Endothelial cell of umbilical vein (primary cell): ENCODE results near the gene LIPH. TPM values are rescaled to one million over a fixed set of nuclear protein-coding genes. Genes with fewer than 3 reads are reported as not detected.

Source experiments
- BruUV-seq: library from RNA; stranded (reverse); fragments of 400-500 nt; replicated peaks from 2 replicates; lab custom pipeline; 2021; lab: Mats Ljungman, UMichigan
- CTCF ChIA-PET: fragments of 300-600, 350-600 bp; sonication (Branson Sonifier 250); formaldehyde crosslinking; loops from one replicate; lab custom pipeline; 2021; ENCODE audit warnings: antibody characterized with exemption, inconsistent platforms; lab: Charles Lee
- POLR2A ChIA-PET: fragments of 300-600, 350-600 bp; sonication (Branson Sonifier 250); formaldehyde crosslinking; loops from one replicate; lab custom pipeline; 2021; ENCODE audit warnings: antibody characterized with exemption, inconsistent platforms; lab: Charles Lee
- DNase-seq: peaks from one replicate; pipeline ENCODE4 v3.0.0-alpha.2; 2011; ENCODE audit warnings: low read depth, low spot score
- FAIRE-seq: peaks from 2 replicates; lab custom pipeline; 2011; peaks lifted over from hg19 to GRCh38; lab: Jason Lieb, UNC
- H2AFZ ChIP-seq: 2 replicates; pipeline ENCODE4 v1.6.0; 2012; ENCODE audit warnings: low read depth, low read length, control low read depth, inconsistent platforms
- H3K27ac ChIP-seq: 2 replicates; pipeline ENCODE4 v1.5.1; 2011; ENCODE audit warnings: low read depth, mild to moderate bottlenecking, control low read depth, low read length, moderate library complexity; ENCODE audit not compliant: insufficient read depth
- H3K27me3 ChIP-seq, 2 experiments: 2 replicates each; pipeline versions ENCODE4 v1.6.0 to v1.6.1; 2011; ENCODE audit warnings: low read length in 2 of 2, mixed read lengths in 1 of 2; ENCODE audit not compliant: control insufficient read depth in 2 of 2, insufficient read depth in 2 of 2
- H3K36me3 ChIP-seq, 2 experiments: 2 replicates in 1 of 2; 3 replicates in 1 of 2; pipeline ENCODE4 v1.5.1; 2011; ENCODE audit warnings: low read length in 2 of 2, mild to moderate bottlenecking in 1 of 2, moderate library complexity in 1 of 2; ENCODE audit not compliant: control insufficient read depth in 2 of 2, insufficient read depth in 2 of 2; ENCODE audit errors: extremely low read depth in 1 of 2
- H3K4me1 ChIP-seq: 3 replicates; pipeline ENCODE4 v1.5.1; 2011; ENCODE audit warnings: mild to moderate bottlenecking, low read length; ENCODE audit not compliant: control insufficient read depth, insufficient read depth; ENCODE audit errors: extremely low read depth
- H3K4me2 ChIP-seq: 2 replicates; pipeline ENCODE4 v1.6.1; 2011; ENCODE audit warnings: low read length, control low read depth, mixed read lengths; ENCODE audit not compliant: insufficient read depth
- H3K4me3 ChIP-seq, 3 experiments: fragments of 200-600 bp in 1 of 3; sonication (generic), shearing (Covaris generic) in 1 of 3; replicated peaks in 1 of 3; 2 replicates each; pipeline ENCODE4 v1.5.1; 2011 to 2016; ENCODE audit warnings: control low read depth in 3 of 3, low read length in 3 of 3, mild to moderate bottlenecking in 2 of 3, inconsistent platforms in 1 of 3, low read depth in 1 of 3, moderate library complexity in 1 of 3; ENCODE audit not compliant: insufficient read depth in 1 of 3
- H3K79me2 ChIP-seq: 2 replicates; pipeline ENCODE4 v1.6.0; 2012; ENCODE audit warnings: low read length, inconsistent platforms; ENCODE audit not compliant: control insufficient read depth, insufficient read depth
- H3K9ac ChIP-seq: replicated peaks from 2 replicates; pipeline ENCODE3; 2011; ENCODE audit warnings: low read length, control low read depth; ENCODE audit not compliant: insufficient read depth; ENCODE audit errors: extremely low read depth
- H3K9me1 ChIP-seq: replicated peaks from 3 replicates; pipeline ENCODE4 v1.6.0; 2011; ENCODE audit warnings: mild to moderate bottlenecking, low read length; ENCODE audit not compliant: control insufficient read depth, insufficient read depth; ENCODE audit errors: extremely low read depth
- H3K9me3 ChIP-seq: replicated peaks from 2 replicates; pipeline ENCODE4 v1.5.1; 2012; ENCODE audit warnings: low read length, inconsistent platforms; ENCODE audit not compliant: control insufficient read depth, insufficient read depth
- H4K20me1 ChIP-seq: replicated peaks from 2 replicates; pipeline ENCODE3; 2011; ENCODE audit warnings: mild to moderate bottlenecking, low read length; ENCODE audit not compliant: control insufficient read depth, insufficient read depth; ENCODE audit errors: extremely low read depth
- CTCF ChIP-seq, 2 donors: IDR thresholded peaks; 1 replicate in 1 of 2; 2 replicates in 1 of 2; pipeline ENCODE4 v1.5.1; 2011; ENCODE audit warnings: low read length in 2 of 2, mild to moderate bottlenecking in 2 of 2, moderate library complexity in 2 of 2, control low read depth in 1 of 2, inconsistent platforms in 1 of 2, low read depth in 1 of 2; ENCODE audit not compliant: insufficient read depth in 1 of 2; ENCODE audit errors: extremely low read depth in 1 of 2
- EZH2 ChIP-seq: IDR thresholded peaks from 2 replicates; pipeline ENCODE4 v1.6.1; 2012; ENCODE audit warnings: borderline replicate concordance, low read depth, mild to moderate bottlenecking, moderate library complexity, low read length, inconsistent platforms; ENCODE audit not compliant: severe bottlenecking
- FOS ChIP-seq: IDR thresholded peaks from 2 replicates; pipeline ENCODE4 v1.6.1; 2011; ENCODE audit warnings: mild to moderate bottlenecking, low read length, moderate library complexity, borderline replicate concordance; ENCODE audit not compliant: insufficient read depth
- GATA2 ChIP-seq: IDR thresholded peaks from 2 replicates; pipeline ENCODE4 v1.7.0; 2011; ENCODE audit warnings: low read depth, mild to moderate bottlenecking, moderate library complexity, mixed read lengths, low read length; ENCODE audit not compliant: insufficient read length, insufficient read depth
- JUN ChIP-seq: IDR thresholded peaks from 2 replicates; pipeline ENCODE4 v1.6.1; 2011; ENCODE audit warnings: borderline replicate concordance, low read depth; ENCODE audit not compliant: insufficient read length, insufficient read depth
- MAX ChIP-seq: IDR thresholded peaks from 2 replicates; pipeline ENCODE4 v1.6.1; 2011; ENCODE audit not compliant: insufficient read depth, insufficient read length
- MYC ChIP-seq: IDR thresholded peaks from one replicate; pipeline ENCODE4 v1.6.1; 2011; ENCODE audit warnings: mild to moderate bottlenecking, low read depth, low read length
- POLR2A ChIP-seq: IDR thresholded peaks from 2 replicates; pipeline ENCODE4 v1.6.1; 2012; ENCODE audit warnings: low read depth, mild to moderate bottlenecking, control low read depth, low read length
- POLR2AphosphoS5 ChIP-seq: IDR thresholded peaks from 2 replicates; pipeline ENCODE4 v1.6.1; 2012; ENCODE audit warnings: low read depth, mild to moderate bottlenecking, control low read depth, low read length, moderate library complexity; ENCODE audit not compliant: insufficient read depth
- dilution Hi-C: fragments of 300-500 bp; cut with MboI; formaldehyde crosslinking; loops from one replicate; pipeline ENCODE4 v1.15.0; 2019; ENCODE audit warnings: low sequenced_read_pairs; ENCODE audit not compliant: extremely low pct_ligation_motif_present
- intact Hi-C: fragments of 100-400 bp; cut with micrococcal nuclease; formaldehyde crosslinking; loops from one replicate; pipeline ENCODE4 v1.10.0; 2022
- polyA plus RNA-seq, 4 experiments: library from polyadenylated mRNA; depleted of rRNA in 3 of 4; stranded (reverse) in 3 of 4; unstranded in 1 of 4; fragments of >200 nt; gene quantifications; 2 replicates each; pipeline versions ENCODE4 v1.2.1 to v1.2.3, GENCODE V29; 2011 to 2012; ENCODE audit warnings: missing spikeins in 1 of 4
- total RNA-seq: library from RNA; stranded (reverse); gene quantifications from 2 replicates; pipeline ENCODE4 v1.2.3, GENCODE V29; 2021

LIPH gene
- total and polyA plus RNA-seq, 2 donors (not counting 3 experiments of a cell fraction or from before 2014, with no cell fraction given): not detected

- DNase-seq: no peak
- ChIA-PET POLR2A (no interaction called here), CTCF (interaction anchor here (1.5 kb wide), 1 partner anchor 70 kb away, joined by 4 read pairs; no protein-coding TSS in a partner anchor)
- dilution Hi-C loops: no loop called here
- no peak overlapping the region for H3K4me2 ChIP-seq
- no peaks in the 10 kb centered on the region for H3K79me2 ChIP-seq
- H3K27ac ChIP-seq: no peak overlapping the region
- H3K9me3 ChIP-seq: no peaks in the 10 kb centered on the region
- FAIRE-seq: no peak
- no peaks in the 10 kb centered on the region for H3K27me3 ChIP-seq
- no peak overlapping the region for H2AFZ ChIP-seq
- BruUV-seq: no TSS peak
- H4K20me1 ChIP-seq: no peaks in the 10 kb centered on the region
- no peak overlapping the region for H3K4me3 ChIP-seq
- no peaks in the 10 kb centered on the region for H3K9me1 ChIP-seq
- H3K36me3 ChIP-seq: peaks cover 2% of the 10 kb centered on the region in 2 experiments
- intact Hi-C loops: no loop called here
- TF ChIP-seq CTCF (IDR thresholded peaks at IDR 0.05; ENCODE audit: extremely low read depth in 1 of 2, insufficient read depth in 1 of 2, low read depth in 1 of 2, low read length in 2 of 2) (no peak), POLR2AphosphoS5 (no peak), JUN (no peak), FOS (no peak), MAX (no peak), GATA2 (no peak), POLR2A (no peak), MYC (no peak), EZH2 (no peak)
- no peak overlapping the region for H3K9ac ChIP-seq
- no peaks in the 10 kb centered on the region for H3K4me1 ChIP-seq
Measured at GRCh38 chr3:185489462-185489861, 62.9 kb downstream of the LIPH start.
